HepG2 (cell line): ENCODE results near the gene SLX9. TPM values are rescaled to one million over a fixed set of nuclear protein-coding genes. Genes with fewer than 3 reads are reported as not detected.
A peak's percentile ranks its signal among the peaks of the same experiment; 100 is the strongest.

Source experiments
- AHDC1 ChIP-seq: sonication (generic); formaldehyde crosslinking; IDR thresholded peaks from 2 replicates; pipeline ENCODE4 v1.5.1; 2020; ENCODE audit warnings: mild to moderate bottlenecking, missing genetic modification reagents, borderline replicate concordance
- CREBL2 ChIP-seq: sonication (generic); formaldehyde crosslinking; IDR thresholded peaks from 2 replicates; pipeline ENCODE4 v1.8.1; 2023; ENCODE audit warnings: missing genetic modification reagents, mild to moderate bottlenecking, borderline replicate concordance
- GATAD2A ChIP-seq: IDR thresholded peaks from 2 replicates; pipeline ENCODE4 v1.6.1; 2016
- GRHL1 ChIP-seq: sonication (generic); formaldehyde crosslinking; conservative IDR thresholded peaks from 2 replicates; pipeline ENCODE4 v1.8.0; 2022; ENCODE audit warnings: missing genetic modification reagents
- HNF4A ChIP-seq: sonication (generic); formaldehyde crosslinking; IDR thresholded peaks from 2 replicates; pipeline ENCODE4 v1.4.0; 2020; ENCODE audit warnings: missing genetic modification reagents
- MAX ChIP-seq: IDR thresholded peaks from 2 replicates; pipeline ENCODE4 v1.6.1; 2012; ENCODE audit warnings: inconsistent platforms
- MEIS2 ChIP-seq: sonication (generic); formaldehyde crosslinking; IDR thresholded peaks from 2 replicates; pipeline ENCODE4 v1.9.0; 2021; ENCODE audit warnings: mild to moderate bottlenecking, missing genetic modification reagents
- MIXL1 ChIP-seq: IDR thresholded peaks from 2 replicates; pipeline ENCODE4 v1.6.1; 2016
- NR3C1 ChIP-seq: sonication (generic); formaldehyde crosslinking; IDR thresholded peaks from 2 replicates; pipeline ENCODE4 v1.4.0; 2020; ENCODE audit warnings: missing genetic modification reagents
- PATZ1 ChIP-seq: sonication (generic); formaldehyde crosslinking; IDR thresholded peaks from 2 replicates; pipeline ENCODE4 v1.4.0; 2020; ENCODE audit warnings: missing genetic modification reagents
- PHF20 ChIP-seq: sonication (generic); formaldehyde crosslinking; IDR thresholded peaks from 2 replicates; pipeline ENCODE4 v1.5.0; 2020; ENCODE audit warnings: mild to moderate bottlenecking, missing genetic modification reagents
- STAT5B ChIP-seq: sonication (generic); formaldehyde crosslinking; IDR thresholded peaks from 2 replicates; pipeline ENCODE4 v1.4.0; 2020; ENCODE audit warnings: missing genetic modification reagents
- THAP8 ChIP-seq: sonication (generic); formaldehyde crosslinking; IDR thresholded peaks from 2 replicates; pipeline ENCODE4 v1.5.1; 2020; ENCODE audit warnings: missing genetic modification reagents, mild to moderate bottlenecking, borderline replicate concordance
- ZNF331 ChIP-seq: sonication (generic); formaldehyde crosslinking; IDR thresholded peaks from 2 replicates; pipeline ENCODE4 v1.4.0; 2020; ENCODE audit warnings: missing genetic modification reagents
- ZNF468 ChIP-seq: sonication (generic); formaldehyde crosslinking; IDR thresholded peaks from 2 replicates; pipeline ENCODE4 v1.8.0; 2022; ENCODE audit warnings: mild to moderate bottlenecking, moderate library complexity, missing genetic modification reagents
- ZNF510 ChIP-seq: sonication (generic); formaldehyde crosslinking; IDR thresholded peaks from 2 replicates; pipeline ENCODE4 v1.4.0; 2020; ENCODE audit warnings: low read depth, mild to moderate bottlenecking, missing genetic modification reagents
- ZNF547 ChIP-seq: sonication (generic); formaldehyde crosslinking; IDR thresholded peaks from 2 replicates; pipeline ENCODE4 v1.5.1; 2020; ENCODE audit warnings: mild to moderate bottlenecking, missing genetic modification reagents
- ZNF563 ChIP-seq: sonication (generic); formaldehyde crosslinking; IDR thresholded peaks from 2 replicates; pipeline ENCODE4 v1.8.0; 2022; ENCODE audit warnings: mild to moderate bottlenecking, moderate library complexity, missing genetic modification reagents
- ZNF761 ChIP-seq: sonication (generic); formaldehyde crosslinking; conservative IDR thresholded peaks from 2 replicates; pipeline ENCODE4 v1.4.0; 2020; ENCODE audit warnings: mild to moderate bottlenecking, missing genetic modification reagents
- ZNF780A ChIP-seq: sonication (generic); formaldehyde crosslinking; IDR thresholded peaks from 2 replicates; pipeline ENCODE4 v1.8.0; 2022; ENCODE audit warnings: mild to moderate bottlenecking, missing genetic modification reagents, moderate library complexity
- polyA plus RNA-seq, 8 experiments: library from polyadenylated mRNA; depleted of rRNA in 3 of 8; stranded (reverse) in 7 of 8; unstranded in 1 of 8; fragments of >200 nt; fragmentation: Illumina TruSeq in 4 of 8; extraction: Trizol in 4 of 8; gene quantifications; 2 replicates each; pipeline versions ENCODE4 v1.2.1 to v1.2.3, GENCODE V29; 2011 to 2016; ENCODE audit warnings: low read depth in 4 of 8, missing spikeins in 1 of 8, mixed read lengths in 1 of 8; ENCODE audit not compliant: insufficient read depth in 1 of 8
- total RNA-seq, 5 experiments: library from RNA; depleted of rRNA; stranded (reverse); fragments of >200 nt; fragmentation: Illumina TruSeq; extraction: Trizol; gene quantifications; 2 replicates each; pipeline ENCODE4 v1.2.3, GENCODE V29; 2016; ENCODE audit warnings: low read depth in 1 of 5

The SLX9 gene
- total and polyA plus RNA-seq, 2 of the 13 experiments (the other 11 are each of a cell fraction or from before 2014, with no cell fraction given): 21.0 to 47.1 TPM

GRCh38 chr21:44911384-44912157, 28.3 kb upstream of the SLX9 start (continued):
- 0 out of 2 replicates have a peak, but pooled peaks have one; percentile 85 for TF ChIP-seq ZNF510 (CRISPR knock-in tag)
- no peak for TF ChIP-seq ZNF547
- TF ChIP-seq CREBL2 (CRISPR knock-in tag): no peak
- no peak for TF ChIP-seq ZNF331 (CRISPR knock-in tag)
- no peak for TF ChIP-seq MIXL1
- no peak for TF ChIP-seq NR3C1
- peak; percentile 45 for TF ChIP-seq GATAD2A
- TF ChIP-seq ZNF468: no peak
- TF ChIP-seq HNF4A (CRISPR knock-in tag): peak; percentile 21
- peak; percentile 68; the same call in 1 of the 2 replicates for TF ChIP-seq MEIS2
- TF ChIP-seq STAT5B (CRISPR knock-in tag): no peak
- TF ChIP-seq GRHL1 (CRISPR knock-in tag): no peak
- no peak for TF ChIP-seq ZNF780A (CRISPR knock-in tag)
- TF ChIP-seq THAP8 (CRISPR knock-in tag): no peak
- no peak; the same call in 1 of the 2 replicates for TF ChIP-seq ZNF563 (CRISPR knock-in tag)
- 0 out of 2 replicates have a peak, but pooled peaks have one; percentile 34 for TF ChIP-seq AHDC1
- TF ChIP-seq PHF20 (CRISPR knock-in tag): no peak
- peak; percentile 71 for TF ChIP-seq PATZ1 (CRISPR knock-in tag)
- TF ChIP-seq ZNF761 (CRISPR knock-in tag): no peak
- TF ChIP-seq MAX: no peak
